Endothelial cell of umbilical vein (primary cell): Measurements from ENCODE around the gene SLC8A1.

Experiments used
- CTCF ChIP-seq, 2 donors: IDR thresholded peaks; 1 replicate in 1 of 2; 2 replicates in 1 of 2; pipeline ENCODE4 v1.5.1; 2011; ENCODE audit warnings: low read length in 2 of 2, mild to moderate bottlenecking in 2 of 2, moderate library complexity in 2 of 2, control low read depth in 1 of 2, inconsistent platforms in 1 of 2, low read depth in 1 of 2; ENCODE audit not compliant: insufficient read depth in 1 of 2; ENCODE audit errors: extremely low read depth in 1 of 2
- EZH2 ChIP-seq: IDR thresholded peaks from 2 replicates; pipeline ENCODE4 v1.6.1; 2012; ENCODE audit warnings: borderline replicate concordance, low read depth, mild to moderate bottlenecking, moderate library complexity, low read length, inconsistent platforms; ENCODE audit not compliant: severe bottlenecking
- FOS ChIP-seq: IDR thresholded peaks from 2 replicates; pipeline ENCODE4 v1.6.1; 2011; ENCODE audit warnings: mild to moderate bottlenecking, low read length, moderate library complexity, borderline replicate concordance; ENCODE audit not compliant: insufficient read depth
- GATA2 ChIP-seq: IDR thresholded peaks from 2 replicates; pipeline ENCODE4 v1.7.0; 2011; ENCODE audit warnings: low read depth, mild to moderate bottlenecking, moderate library complexity, mixed read lengths, low read length; ENCODE audit not compliant: insufficient read length, insufficient read depth
- MAX ChIP-seq: IDR thresholded peaks from 2 replicates; pipeline ENCODE4 v1.6.1; 2011; ENCODE audit not compliant: insufficient read depth, insufficient read length
- MYC ChIP-seq: IDR thresholded peaks from one replicate; pipeline ENCODE4 v1.6.1; 2011; ENCODE audit warnings: mild to moderate bottlenecking, low read depth, low read length
- POLR2A ChIP-seq: IDR thresholded peaks from 2 replicates; pipeline ENCODE4 v1.6.1; 2012; ENCODE audit warnings: low read depth, mild to moderate bottlenecking, control low read depth, low read length
- POLR2AphosphoS5 ChIP-seq: IDR thresholded peaks from 2 replicates; pipeline ENCODE4 v1.6.1; 2012; ENCODE audit warnings: low read depth, mild to moderate bottlenecking, control low read depth, low read length, moderate library complexity; ENCODE audit not compliant: insufficient read depth

- TF ChIP-seq CTCF (IDR thresholded peaks at IDR 0.05; ENCODE audit: extremely low read depth in 1 of 2, insufficient read depth in 1 of 2, low read depth in 1 of 2, low read length in 2 of 2): no peak
- no peak for TF ChIP-seq POLR2A
- no peak for TF ChIP-seq POLR2AphosphoS5
- TF ChIP-seq EZH2: no peak
- no peak for TF ChIP-seq GATA2
- TF ChIP-seq FOS: no peak
- TF ChIP-seq MAX: no peak
- TF ChIP-seq MYC: no peak
Measured at GRCh38 chr2:40298026-40298425, 153.9 kb downstream of the SLC8A1 start.
